T-cell (primary cell): ENCODE data around the gene MYOZ3. TPM values are rescaled to one million over a fixed set of nuclear protein-coding genes. Genes with fewer than 3 reads are reported as not detected.

ENCODE experiments used
- ATAC-seq, 4 experiments: fragments of 200-7000 bp in 3 of 4; fragments of 150-1000 bp in 1 of 4; cut with Tn5 transposase; replicated peaks in 1 of 4; 1 replicate in 3 of 4; 2 replicates in 1 of 4; pipeline ENCODE4 v1.10.0; 2021; ENCODE audit warnings: moderate library complexity in 3 of 4, mild to moderate bottlenecking in 2 of 4, moderate number of reproducible peaks in 1 of 4
- CTCF ChIA-PET, 2 donors: fragments of 300-600 bp; sonication (Branson Sonifier 250); formaldehyde crosslinking; loops; one replicate each; lab custom pipeline; 2022; ENCODE audit warnings: antibody characterized with exemption in 2 of 2; lab: Charles Lee
- POLR2A ChIA-PET, 2 donors: fragments of 300-600 bp; sonication (Branson Sonifier 250); formaldehyde crosslinking; loops; one replicate each; lab custom pipeline; 2022; ENCODE audit warnings: antibody characterized with exemption in 2 of 2; lab: Charles Lee
- DNase-seq, 35 experiments: peaks; one replicate each; pipeline versions ENCODE4 v3.0.0 to v3.0.0-alpha.2; 2013 to 2023
- H3K27ac ChIP-seq: one replicate; pipeline ENCODE4 v1.5.1; 2013; ENCODE audit warnings: low read length
- H3K27me3 ChIP-seq, 2 experiments: replicated peaks in 1 of 2; 1 replicate in 1 of 2; 2 replicates in 1 of 2; pipeline versions ENCODE4 v1.6.1 to v1.7.0; 2013; ENCODE audit warnings: low read length in 1 of 2, mixed read lengths in 1 of 2; ENCODE audit not compliant: control insufficient read depth in 2 of 2, insufficient read depth in 2 of 2; ENCODE audit errors: extremely low read depth in 1 of 2
- H3K36me3 ChIP-seq, 2 donors: 1 replicate in 1 of 2; 2 replicates in 1 of 2; pipeline versions ENCODE4 v1.6.1 to v1.7.0; 2013; ENCODE audit warnings: low read length in 1 of 2; ENCODE audit not compliant: control insufficient read depth in 2 of 2, insufficient read depth in 1 of 2; ENCODE audit errors: extremely low read depth in 1 of 2
- H3K4me1 ChIP-seq, 2 experiments: 1 replicate in 1 of 2; 2 replicates in 1 of 2; pipeline versions ENCODE4 v1.6.1 to v1.7.0; 2013; ENCODE audit warnings: low read length in 2 of 2, mixed read lengths in 1 of 2; ENCODE audit not compliant: insufficient read depth in 2 of 2, control insufficient read depth in 1 of 2; ENCODE audit errors: extremely low read depth in 1 of 2
- H3K4me3 ChIP-seq, 2 donors: 1 replicate in 1 of 2; 2 replicates in 1 of 2; pipeline versions ENCODE4 v1.5.1 to v1.7.0; 2013; ENCODE audit warnings: mild to moderate bottlenecking in 2 of 2, low read length in 1 of 2, moderate library complexity in 1 of 2; ENCODE audit not compliant: control insufficient read depth in 1 of 2; ENCODE audit errors: extremely low read depth in 1 of 2
- H3K9me3 ChIP-seq: 2 replicates; pipeline ENCODE4 v1.7.0; 2013
- H3K27ac Mint-ChIP-seq, 2 donors: one replicate each; pipeline ENCODE4 v1.8.0; 2020 to 2021; ENCODE audit warnings: mild to moderate bottlenecking in 2 of 2, mixed read lengths in 2 of 2
- H3K27me3 Mint-ChIP-seq, 2 donors: one replicate each; pipeline ENCODE4 v1.8.0; 2021 to 2022; ENCODE audit warnings: mixed read lengths in 2 of 2
- H3K36me3 Mint-ChIP-seq: one replicate; pipeline ENCODE4 v1.8.0; 2021; ENCODE audit warnings: mixed read lengths
- H3K4me1 Mint-ChIP-seq, 3 donors: one replicate each; pipeline ENCODE4 v1.8.0; 2020 to 2022; ENCODE audit warnings: mixed read lengths in 3 of 3, mild to moderate bottlenecking in 1 of 3
- H3K4me3 Mint-ChIP-seq, 3 donors: one replicate each; pipeline ENCODE4 v1.8.0; 2020 to 2022; ENCODE audit warnings: mild to moderate bottlenecking in 3 of 3, mixed read lengths in 3 of 3, moderate library complexity in 3 of 3
- H3K9me3 Mint-ChIP-seq, 3 donors: one replicate each; pipeline ENCODE4 v1.8.0; 2020 to 2022; ENCODE audit warnings: mixed read lengths in 3 of 3
- WGBS: methylation state at CpG from one replicate; pipeline ENCODE4 v1.1.5; 2013; ENCODE audit warnings: missing lambda C conversion rate; ENCODE audit not compliant: insufficient coverage; 5-methylcytosine and 5-hydroxymethylcytosine counted together
- total RNA-seq, 35 experiments: library from RNA in 6 of 35; stranded (reverse) in 6 of 35; fragments of 120-200 nt in 1 of 35; gene quantifications; one replicate each; pipeline versions ENCODE4 v1.2.1 to v1.2.4 and lab custom pipeline; 2013 to 2026

Gene MYOZ3, protein sequence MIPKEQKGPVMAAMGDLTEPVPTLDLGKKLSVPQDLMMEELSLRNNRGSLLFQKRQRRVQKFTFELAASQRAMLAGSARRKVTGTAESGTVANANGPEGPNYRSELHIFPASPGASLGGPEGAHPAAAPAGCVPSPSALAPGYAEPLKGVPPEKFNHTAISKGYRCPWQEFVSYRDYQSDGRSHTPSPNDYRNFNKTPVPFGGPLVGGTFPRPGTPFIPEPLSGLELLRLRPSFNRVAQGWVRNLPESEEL
- total RNA-seq (not detected), total RNA-seq (lab: John Stamatoyannopoulos, UW) (0 to 0.38 (median 0.06) reads per million in 29 experiments)
- not detected for total RNA-seq (2013)

- Histone ChIP-seq H3K9me3 (no peaks in the 10 kb centered on the region), H3K4me3 (no peak within 1 kb of the TSS), H3K27me3 (peaks cover 0 to 27% of the 10 kb centered on the region in 2 experiments), H3K4me1 (peaks cover 0 to 10% of the 10 kb centered on the region in 2 experiments), H3K36me3 (no peaks in the 10 kb centered on the region), H3K27ac (no peak within 1 kb of the TSS)
- H3K9me3 Mint-ChIP-seq: no peaks in the 10 kb centered on the region
- H3K4me1 Mint-ChIP-seq: peaks cover 0 to 7% (median 7%) of the 10 kb centered on the region in 3 donors
- no peak for DNase-seq
- ChIA-PET POLR2A (interaction anchor here in 1 of 2 donors (0.7 kb wide), 1 partner anchor 234 kb away, joined by 8 read pairs; no protein-coding TSS in a partner anchor), CTCF (no interaction called here)
- no peak within 1 kb of the TSS for H3K4me3 Mint-ChIP-seq
- H3K27me3 Mint-ChIP-seq: peaks cover 7 to 14% of the 10 kb centered on the region in 2 donors
- WGBS: 51% methylated on average over 3 of the region's 7 CpGs
- no peak for ATAC-seq
- H3K27ac Mint-ChIP-seq: no peak within 1 kb of the TSS
- H3K36me3 Mint-ChIP-seq: no peaks in the 10 kb centered on the region
Measured at GRCh38 chr5:150661086-150661485, at the start of gene MYOZ3. Gene MYOZ3 (plus strand): TSS chr5:150661251. CDS start chr5:150662942, 1,691 bp downstream.

DNA sequence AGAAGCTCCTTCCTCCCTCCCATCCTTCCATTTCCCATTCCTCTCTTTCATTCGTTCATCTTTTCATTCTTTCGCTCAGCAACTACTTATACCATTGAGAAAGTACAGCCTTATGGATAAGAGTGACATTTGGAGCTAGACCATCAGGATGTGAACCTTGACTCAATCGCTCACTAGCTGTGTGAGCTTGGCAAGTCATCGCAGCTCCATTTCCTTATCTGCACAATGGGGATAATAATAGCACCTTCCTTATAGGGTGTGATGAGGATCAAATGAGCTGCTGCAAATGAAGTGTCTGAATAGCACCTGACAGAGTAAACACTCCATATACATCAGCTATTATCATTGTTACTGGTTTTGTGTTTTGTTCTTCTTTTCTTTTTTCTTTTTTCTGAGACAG, 48.6 kb upstream of the MYOZ3 start:
- H3K4me3 ChIP-seq: no peak overlapping the region
- Mint-ChIP-seq H3K27me3 (peaks cover 6 to 9% of the 10 kb centered on the region in 2 donors), H3K4me3 (no peak overlapping the region), H3K36me3 (no peaks in the 10 kb centered on the region), H3K27ac (no peak overlapping the region), H3K4me1 (peaks cover 0 to 4% (median 0%) of the 10 kb centered on the region in 3 donors), H3K9me3 (no peaks in the 10 kb centered on the region)
- no peak overlapping the region for H3K27ac ChIP-seq
- ATAC-seq (no peak), DNase-seq (no peak)
- ChIA-PET CTCF (no interaction called here), POLR2A (interaction anchor here in 1 of 2 donors (0.6 kb wide), 1 partner anchor 89 kb away, joined by 5 read pairs; no protein-coding TSS in a partner anchor)
- no peaks in the 10 kb centered on the region for H3K36me3 ChIP-seq
- WGBS: no CpG with 5 or more reads among the region's 4 CpGs
- peaks cover 0 to 3% of the 10 kb centered on the region in 2 experiments for H3K4me1 ChIP-seq
- no peaks in the 10 kb centered on the region for H3K9me3 ChIP-seq
- H3K27me3 ChIP-seq: peaks cover 0 to 15% of the 10 kb centered on the region in 2 experiments

GRCh38 chr5:150612905-150613670, 48.0 kb upstream of the MYOZ3 start:
- Histone ChIP-seq H3K4me1 (peaks cover 0 to 3% of the 10 kb centered on the region in 2 experiments), H3K27me3 (peaks cover 0 to 17% of the 10 kb centered on the region in 2 experiments), H3K36me3 (no peaks in the 10 kb centered on the region), H3K9me3 (no peaks in the 10 kb centered on the region), H3K4me3 (no peak overlapping the region), H3K27ac (no peak overlapping the region)
- H3K4me3 Mint-ChIP-seq: no peak overlapping the region
- H3K27me3 Mint-ChIP-seq: peaks cover 6 to 10% of the 10 kb centered on the region in 2 donors
- H3K27ac Mint-ChIP-seq: no peak overlapping the region
- H3K36me3 Mint-ChIP-seq: no peaks in the 10 kb centered on the region
- DNase-seq (no peak), ATAC-seq (no peak)
- CTCF ChIA-PET: no interaction called here
- POLR2A ChIA-PET: interaction anchor here in 1 of 2 donors (0.6 kb wide), 1 partner anchor 89 kb away, joined by 5 read pairs; no protein-coding TSS in a partner anchor
- peaks cover 0 to 4% (median 0%) of the 10 kb centered on the region in 3 donors for H3K4me1 Mint-ChIP-seq
- WGBS: 82% methylated on average over 2 of the region's 4 CpGs
- no peaks in the 10 kb centered on the region for H3K9me3 Mint-ChIP-seq

DNA sequence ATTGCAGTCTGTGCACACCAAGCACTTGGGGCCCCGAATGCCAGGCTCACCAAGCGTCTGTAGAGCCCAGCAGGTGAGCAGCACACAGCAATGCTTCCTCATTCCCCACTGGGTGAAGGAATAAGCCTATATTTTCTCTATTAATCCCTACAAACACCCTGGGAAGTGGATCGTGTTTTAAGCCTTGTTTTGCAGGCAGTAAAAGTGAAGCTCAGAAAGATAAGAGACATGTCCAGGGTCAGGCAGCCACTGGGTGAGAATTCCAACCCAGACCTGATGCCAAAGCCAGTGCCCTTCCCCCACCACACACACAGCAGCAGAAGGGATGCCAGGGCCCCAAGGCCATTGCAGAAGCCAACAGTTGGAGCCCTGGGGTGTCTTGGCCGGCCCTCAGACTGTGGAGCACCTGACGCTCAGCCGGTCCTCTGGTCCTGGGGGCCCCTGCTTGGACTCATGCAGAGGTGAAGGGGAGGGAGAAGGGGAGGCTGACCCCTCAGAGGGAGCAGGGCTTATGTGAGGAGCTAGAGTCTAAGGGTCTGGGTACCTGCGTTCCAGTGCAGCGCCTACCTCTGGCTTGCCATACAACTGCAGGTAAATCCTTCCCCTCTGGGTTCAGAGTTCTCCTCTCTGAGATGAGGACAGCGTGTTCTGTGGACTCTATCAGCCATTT, 46.9 kb upstream of the MYOZ3 start:
- H3K27ac ChIP-seq: no peak overlapping the region
- H3K9me3 Mint-ChIP-seq: no peaks in the 10 kb centered on the region
- DNase-seq: no peak
- no peak overlapping the region for H3K4me3 Mint-ChIP-seq
- H3K27me3 ChIP-seq: peaks cover 0 to 23% of the 10 kb centered on the region in 2 experiments
- H3K4me1 Mint-ChIP-seq: peaks cover 0 to 4% (median 0%) of the 10 kb centered on the region in 3 donors
- CTCF ChIA-PET: no interaction called here
- peaks cover 6 to 10% of the 10 kb centered on the region in 2 donors for H3K27me3 Mint-ChIP-seq
- POLR2A ChIA-PET: no interaction called here
- H3K4me1 ChIP-seq: peaks cover 0 to 3% of the 10 kb centered on the region in 2 experiments
- H3K9me3 ChIP-seq: no peaks in the 10 kb centered on the region
- H3K4me3 ChIP-seq: no peak overlapping the region
- WGBS: 94% methylated on average over 3 of the region's 9 CpGs
- H3K36me3 ChIP-seq: no peaks in the 10 kb centered on the region
- no peak overlapping the region for H3K27ac Mint-ChIP-seq
- H3K36me3 Mint-ChIP-seq: no peaks in the 10 kb centered on the region
- ATAC-seq: no peak

DNA sequence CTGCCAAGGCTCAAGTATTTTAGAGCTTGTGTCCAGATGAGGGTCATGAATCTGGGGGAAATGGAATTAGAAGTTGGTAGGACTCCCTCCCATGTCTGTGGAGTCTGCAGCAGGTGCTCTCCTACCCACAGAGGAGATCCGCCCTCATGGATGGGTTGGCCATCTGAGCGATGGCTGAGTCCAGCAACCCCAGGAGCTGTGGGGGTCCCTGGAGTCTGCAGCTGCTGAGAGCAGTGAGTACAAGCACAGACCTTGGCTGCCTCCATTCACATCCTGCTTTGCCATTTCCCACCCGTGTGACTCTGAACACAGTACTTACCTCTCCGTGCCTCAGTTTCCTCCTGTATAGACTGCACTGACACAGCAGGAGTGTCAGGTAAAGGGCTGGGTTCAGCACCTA, 46.4 kb upstream of the MYOZ3 start:
- peaks cover 0 to 3% of the 10 kb centered on the region in 2 experiments for H3K4me1 ChIP-seq
- H3K9me3 Mint-ChIP-seq: no peaks in the 10 kb centered on the region
- 67% methylated on average over 2 of the region's 4 CpGs for WGBS
- H3K36me3 ChIP-seq: no peaks in the 10 kb centered on the region
- H3K4me1 Mint-ChIP-seq: peaks cover 0 to 4% (median 0%) of the 10 kb centered on the region in 3 donors
- no peaks in the 10 kb centered on the region for H3K36me3 Mint-ChIP-seq
- no peak overlapping the region for H3K4me3 Mint-ChIP-seq
- no peak overlapping the region for H3K27ac ChIP-seq
- ChIA-PET POLR2A (no interaction called here), CTCF (no interaction called here)
- H3K9me3 ChIP-seq: no peaks in the 10 kb centered on the region
- H3K27me3 ChIP-seq: peaks cover 0 to 25% of the 10 kb centered on the region in 2 experiments
- no peak for DNase-seq
- no peak for ATAC-seq
- H3K27ac Mint-ChIP-seq: no peak overlapping the region
- no peak overlapping the region for H3K4me3 ChIP-seq
- peaks cover 6 to 10% of the 10 kb centered on the region in 2 donors for H3K27me3 Mint-ChIP-seq

GRCh38 chr5:150615141-150615699, 45.8 kb upstream of the MYOZ3 start:
- Mint-ChIP-seq H3K9me3 (no peaks in the 10 kb centered on the region), H3K4me1 (peaks cover 0 to 4% (median 0%) of the 10 kb centered on the region in 3 donors), H3K36me3 (no peaks in the 10 kb centered on the region), H3K27me3 (peaks cover 6 to 10% of the 10 kb centered on the region in 2 donors), H3K27ac (no peak overlapping the region), H3K4me3 (no peak overlapping the region)
- Histone ChIP-seq H3K27ac (no peak overlapping the region), H3K36me3 (no peaks in the 10 kb centered on the region), H3K9me3 (no peaks in the 10 kb centered on the region), H3K4me1 (peaks cover 0 to 3% of the 10 kb centered on the region in 2 experiments), H3K27me3 (peaks cover 0 to 25% of the 10 kb centered on the region in 2 experiments), H3K4me3 (no peak overlapping the region)
- ATAC-seq (no peak), DNase-seq (no peak)
- ChIA-PET CTCF (no interaction called here), POLR2A (no interaction called here)
- 73% methylated on average over 5 of the region's 17 CpGs for WGBS
